GM11168 (cell line): ENCODE data around the gene ORC6.
"Not testable (repeated sequence)": the region's sequence is repeated elsewhere in the genome, so short reads cannot be mapped to it uniquely, and the experiment has no call there.

Source experiments
- in situ Hi-C: fragments of 300-500 bp; cut with MboI; formaldehyde crosslinking; loops from one replicate; pipeline ENCODE4 v1.12.0; 2022; ENCODE audit warnings: low sequenced_read_pairs; ENCODE audit not compliant: unreplicated experiment

Gene ORC6

DNA sequence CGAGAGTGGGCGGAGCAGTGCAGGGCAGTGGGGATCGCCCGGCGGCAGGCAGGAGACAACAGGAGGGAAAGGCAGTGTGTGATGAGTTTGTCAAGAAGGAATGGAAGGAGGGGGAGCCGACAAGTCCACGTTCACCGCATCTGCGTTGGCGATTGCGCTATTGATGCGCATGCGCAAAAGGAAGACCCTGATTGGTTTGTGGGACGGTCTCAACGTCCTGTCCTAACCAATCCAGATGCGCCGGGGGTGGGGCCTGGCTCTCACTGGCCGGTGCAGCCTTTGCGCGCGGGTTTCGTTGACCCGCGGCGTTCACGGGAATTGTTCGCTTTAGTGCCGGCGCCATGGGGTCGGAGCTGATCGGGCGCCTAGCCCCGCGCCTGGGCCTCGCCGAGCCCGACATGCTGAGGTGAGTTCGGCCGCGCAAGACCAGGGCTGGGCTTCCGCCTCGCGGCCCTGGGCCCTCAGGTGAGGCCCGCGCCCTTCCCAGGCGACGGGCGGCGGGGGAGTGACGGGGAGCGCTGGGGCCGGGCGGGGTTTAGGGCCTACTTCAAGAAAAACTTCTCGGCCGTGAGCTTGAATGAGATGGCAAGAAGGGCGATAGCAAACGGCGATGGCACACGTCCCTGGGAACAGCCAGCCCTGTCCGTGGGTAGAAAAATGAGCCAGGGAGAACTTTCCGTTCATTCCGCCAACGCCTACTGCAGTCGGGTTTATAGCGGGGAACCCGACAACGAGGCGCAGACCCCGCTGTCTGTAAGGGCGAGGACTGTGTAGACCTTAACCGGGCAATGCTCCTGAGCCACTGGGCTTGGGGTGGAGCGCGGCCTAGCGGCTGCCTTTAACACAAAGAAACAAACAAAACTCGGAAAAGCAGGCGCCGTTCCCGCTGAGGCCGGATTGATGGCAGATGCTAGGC lies at the start of gene ORC6:
Gene ORC6, plus strand, starts transcription at position 295 of the 916 bp plus-strand sequence. Its CDS starts 47 bp downstream, at position 342.
- in situ Hi-C loops, result no loop called here

- in situ Hi-C loops, result no loop called here
These were observed 40.8 kb upstream of the ORC6 start for GRCh38 chr16:46648656-46649055.

DNA sequence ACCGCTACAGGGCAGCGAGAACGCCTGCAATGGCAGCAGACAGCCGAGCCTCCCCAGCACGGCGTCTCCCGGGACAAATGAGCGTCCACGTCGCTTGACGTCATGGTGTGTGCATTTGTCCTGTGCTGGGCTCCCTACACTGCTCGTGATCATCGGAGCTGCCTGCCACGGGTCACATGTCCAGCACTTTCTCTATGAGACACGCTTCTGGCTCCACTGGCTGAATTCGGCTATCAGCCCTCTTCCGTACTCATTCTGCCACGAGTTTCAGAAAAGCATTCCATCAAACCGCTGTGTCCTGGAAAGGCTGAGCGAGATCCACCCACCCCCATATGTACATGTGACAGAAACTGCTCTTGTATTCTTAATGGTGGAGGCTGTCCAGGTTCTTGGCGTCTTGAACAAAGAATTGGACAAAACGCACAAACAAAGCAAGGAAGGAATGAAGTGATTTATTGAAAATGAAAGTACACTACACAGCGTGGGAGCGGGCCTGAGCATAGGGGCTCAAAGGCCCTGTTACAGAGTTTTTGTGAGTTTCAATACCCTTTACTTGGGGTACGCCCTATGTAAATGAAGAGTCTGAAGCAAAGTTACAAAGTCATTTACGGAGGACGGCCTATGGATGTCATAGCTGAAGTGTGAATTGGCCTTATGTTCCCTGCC lies 39.7 kb upstream of the ORC6 start:
- in situ Hi-C loops, result no loop called here

GRCh38 chr16:46650254-46650623 lies 39.2 kb upstream of the ORC6 start:
- in situ Hi-C loops, result no loop called here

GRCh38 chr16:46651305-46651704 lies 38.2 kb upstream of the ORC6 start:
- in situ Hi-C loops, result no loop called here

- in situ Hi-C loops, result no loop called here
These were observed 30.5 kb upstream of the ORC6 start for GRCh38 chr16:46658925-46659324.

- in situ Hi-C loops, result no loop called here
These were observed 27.3 kb upstream of the ORC6 start for GRCh38 chr16:46662123-46662522.

GRCh38 chr16:46673320-46674013 lies 16.0 kb upstream of the ORC6 start:
- in situ Hi-C loops, result loop anchor here (10.0 kb wide), 1 partner anchor 261 kb away; no protein-coding TSS in a partner anchor

DNA sequence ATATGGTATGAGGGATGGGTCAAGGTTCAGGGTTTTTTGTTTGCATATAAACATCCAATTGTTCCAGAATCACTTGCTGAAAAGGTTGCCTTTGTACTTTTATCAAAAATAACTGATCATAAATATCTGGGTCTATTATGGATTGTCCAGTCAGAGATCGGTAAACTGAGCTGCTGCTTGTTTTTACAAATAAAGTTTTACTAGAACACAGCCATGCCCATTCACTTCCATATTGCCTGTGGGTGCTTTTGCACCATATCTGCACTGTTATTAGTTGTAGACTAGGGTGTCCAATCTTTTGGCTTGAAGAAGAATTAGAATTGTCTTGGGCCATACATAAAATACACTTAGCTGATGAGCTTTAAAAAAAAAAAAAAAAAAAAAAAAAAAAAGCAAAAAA lies 11.5 kb upstream of the ORC6 start:
- in situ Hi-C loops, result loop anchor here (10.0 kb wide), 1 partner anchor 257 kb away; no protein-coding TSS in a partner anchor

GRCh38 chr16:46681867-46682266 lies 7.6 kb upstream of the ORC6 start:
- in situ Hi-C loops, result not testable (repeated sequence)

DNA sequence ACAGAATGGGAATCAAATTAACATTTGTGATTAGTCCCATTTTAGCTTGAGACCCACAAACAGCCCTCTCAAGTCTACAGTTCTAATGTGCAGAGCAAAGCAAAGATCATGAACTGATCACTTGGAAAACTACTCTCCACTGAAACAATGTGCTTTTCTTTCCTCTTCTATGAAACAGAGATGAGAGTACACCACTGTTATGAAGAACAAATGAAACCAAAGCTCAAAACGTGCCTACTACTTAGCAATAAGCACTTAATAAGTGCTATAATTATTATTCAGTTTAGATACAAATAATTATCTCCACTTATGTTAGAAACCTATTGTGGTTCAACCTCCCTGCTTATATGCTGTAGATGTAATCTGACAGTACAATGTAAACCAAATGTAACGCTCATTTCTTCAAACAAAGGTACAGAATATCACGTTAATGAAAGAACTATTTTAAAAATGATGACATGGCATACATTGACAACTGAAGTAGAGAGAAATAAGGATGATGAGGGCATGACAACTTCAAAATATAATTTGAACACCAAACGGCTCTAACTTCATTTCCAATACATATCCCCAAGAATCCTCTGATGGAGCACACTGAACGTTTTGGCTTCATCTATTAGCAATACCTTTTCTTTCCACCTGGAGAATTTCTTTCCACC lies 2.5 kb upstream of the ORC6 start:
- in situ Hi-C loops, result no loop called here

DNA sequence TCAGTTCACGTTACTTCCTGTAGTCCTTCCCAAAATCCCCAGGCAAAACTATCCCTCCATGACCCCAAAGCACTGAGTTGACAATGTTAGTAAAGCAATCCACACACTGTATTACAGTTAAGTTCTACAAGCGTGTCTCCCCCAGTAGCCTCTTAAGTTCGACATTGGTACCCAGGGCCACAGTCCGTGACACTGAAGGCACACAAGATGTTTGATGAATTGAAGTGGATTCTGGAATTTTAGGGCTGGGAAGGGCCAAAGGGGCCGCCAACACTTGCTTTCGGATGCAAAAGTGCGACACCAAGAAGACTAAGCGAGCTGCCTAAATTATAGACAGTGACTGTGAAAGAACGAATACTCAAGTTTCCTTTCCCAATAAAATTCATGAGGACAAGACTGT lies 2.0 kb upstream of the ORC6 start:
- in situ Hi-C loops, result no loop called here

- in situ Hi-C loops, result no loop called here
These were observed 1.3 kb upstream of the ORC6 start for GRCh38 chr16:46688101-46688653.

DNA sequence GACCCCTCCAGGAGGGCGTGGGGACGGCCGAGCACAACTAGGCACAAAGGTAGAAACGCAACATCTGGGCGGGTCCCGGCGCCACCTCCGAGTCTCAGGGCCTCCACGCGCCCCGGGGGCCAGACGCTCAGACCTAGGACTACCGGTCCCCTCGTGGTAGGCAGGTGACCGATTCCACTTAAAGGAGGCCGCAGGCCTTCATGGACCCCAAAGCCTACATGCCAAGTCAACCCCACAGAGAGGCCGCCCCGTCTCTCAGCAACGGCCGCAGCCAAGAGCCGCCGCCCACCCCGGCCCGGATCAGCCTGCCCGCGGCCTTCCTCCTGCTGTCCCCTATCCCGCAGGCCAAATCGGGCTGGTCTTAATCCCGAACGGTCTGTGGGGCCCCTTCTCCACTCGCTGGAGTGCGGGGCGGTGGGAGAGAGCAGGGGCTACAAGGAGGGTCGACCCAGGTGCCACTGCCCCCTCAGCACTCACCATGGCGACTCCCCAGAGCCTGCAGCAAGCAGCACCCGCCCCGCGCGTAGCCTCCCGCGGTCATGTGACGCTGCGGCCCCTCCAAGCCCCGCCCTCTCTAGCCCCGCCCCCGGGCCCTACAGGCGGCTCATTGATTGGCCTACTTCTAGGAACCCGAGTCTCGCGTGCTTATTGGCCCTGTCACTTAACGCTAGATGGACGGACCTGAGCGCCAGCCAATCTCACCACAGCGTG lies 650 bp upstream of the ORC6 start, which contains the start of gene VPS35:
Gene VPS35, minus strand, starts transcription at position 525 of the 711 bp plus-strand sequence. Its CDS starts 45 bp downstream, at position 480.
- in situ Hi-C loops, result no loop called here

- in situ Hi-C loops, result no loop called here
These were observed 1.1 kb downstream of the ORC6 start for GRCh38 chr16:46690281-46691178.

GRCh38 chr16:46691726-46692125 lies 2.3 kb downstream of the ORC6 start:
- in situ Hi-C loops, result no loop called here

DNA sequence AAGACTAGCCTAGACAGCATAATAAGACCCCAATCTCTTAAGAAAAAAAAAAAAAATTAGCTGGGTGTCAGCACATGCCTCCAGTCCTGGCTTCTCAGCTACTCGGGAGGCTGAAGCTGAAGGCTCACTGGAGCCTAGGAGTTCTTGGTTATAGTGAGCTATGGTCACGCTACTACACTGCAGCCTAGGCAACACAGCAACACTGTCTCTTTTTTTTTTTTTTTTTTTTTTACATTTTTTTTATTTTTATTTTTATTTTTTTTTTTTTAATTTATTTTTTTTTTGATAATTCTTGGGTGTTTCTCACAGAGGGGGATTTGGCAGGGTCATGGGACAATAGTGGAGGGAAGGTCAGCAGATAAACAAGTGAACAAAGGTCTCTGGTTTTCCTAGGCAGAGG lies 4.1 kb downstream of the ORC6 start:
- in situ Hi-C loops, result no loop called here

DNA sequence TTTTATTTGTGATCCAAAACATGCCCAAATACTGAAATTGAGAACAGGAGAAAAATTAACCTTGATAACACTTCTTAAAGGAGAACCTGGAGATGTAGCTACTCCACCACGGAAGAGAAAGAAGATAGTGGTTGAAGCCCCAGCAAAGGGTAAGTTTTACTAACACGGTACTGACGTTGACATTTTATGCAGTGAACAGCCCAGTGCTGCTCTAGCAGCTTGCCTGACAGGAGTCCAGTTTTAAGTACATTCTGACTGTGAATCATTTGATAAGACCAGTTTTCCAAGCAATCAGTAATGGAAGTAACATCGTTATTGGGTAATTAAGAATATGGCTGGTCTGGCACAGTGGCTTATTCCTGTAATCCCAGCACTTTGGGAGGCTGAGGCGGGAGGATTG lies 6.5 kb downstream of the ORC6 start:
- in situ Hi-C loops, result no loop called here
